Measurements from ENCODE around the gene JPT1.

Gene JPT1

GRCh38 chr17:75182569-75183436, 28.5 kb upstream of the JPT1 start, which contains the start of gene SUMO2:
Gene SUMO2, minus strand, starts transcription at chr17:75182959. Its CDS starts 125 bp downstream, at chr17:75182834.
- H3K4me3 ChIP-seq (ENCODE audit: low read length): peak within 1 kb of the TSS; percentile 93
- TF ChIP-seq CTCF (conservative IDR thresholded peaks at IDR 0.05; ENCODE audit: low read length): no peak
- peak; percentile 96 for DNase-seq (ENCODE audit: low read depth)

GRCh38 chr17:75182319-75182568, 27.9 kb upstream of the JPT1 start:
- DNase-seq (ENCODE audit: low read depth): no peak
- no peak for TF ChIP-seq CTCF (conservative IDR thresholded peaks at IDR 0.05; ENCODE audit: low read length)
- H3K4me3 ChIP-seq (ENCODE audit: low read length): peak overlapping the region; percentile 93

- TF ChIP-seq CTCF (conservative IDR thresholded peaks at IDR 0.05; ENCODE audit: low read length): no peak
- peak overlapping the region; percentile 93 for H3K4me3 ChIP-seq (ENCODE audit: low read length)
- DNase-seq (ENCODE audit: low read depth): no peak
Measured at GRCh38 chr17:75181608-75182318, 27.5 kb upstream of the JPT1 start.

- TF ChIP-seq CTCF (conservative IDR thresholded peaks at IDR 0.05; ENCODE audit: low read length): no peak
- peak overlapping the region; percentile 93 for H3K4me3 ChIP-seq (ENCODE audit: low read length)
- no peak for DNase-seq (ENCODE audit: low read depth)
Measured at GRCh38 chr17:75181110-75181509, 26.8 kb upstream of the JPT1 start.

- no peak for TF ChIP-seq CTCF (conservative IDR thresholded peaks at IDR 0.05; ENCODE audit: low read length)
- DNase-seq (ENCODE audit: low read depth): no peak
- no peak overlapping the region for H3K4me3 ChIP-seq (ENCODE audit: low read length)
Measured at GRCh38 chr17:75178453-75178852, 24.1 kb upstream of the JPT1 start.

- no peak for TF ChIP-seq CTCF (conservative IDR thresholded peaks at IDR 0.05; ENCODE audit: low read length)
- no peak overlapping the region for H3K4me3 ChIP-seq (ENCODE audit: low read length)
Measured at GRCh38 chr17:75176625-75177024, 22.3 kb upstream of the JPT1 start.

GRCh38 chr17:75174996-75175395, 20.7 kb upstream of the JPT1 start:
- DNase-seq (ENCODE audit: low read depth): no peak
- H3K4me3 ChIP-seq (ENCODE audit: low read length): no peak overlapping the region
- TF ChIP-seq CTCF (conservative IDR thresholded peaks at IDR 0.05; ENCODE audit: low read length): no peak

More at GRCh38 chr17:75176625-75177024, 22.3 kb upstream of the JPT1 start:
- no peak for DNase-seq (ENCODE audit: low read depth)
